ENCODE measurements around the gene SLC25A14. TPM values are rescaled to one million over a fixed set of nuclear protein-coding genes. Genes with fewer than 3 reads are reported as not detected.

The SLC25A14 gene
- total and polyA plus RNA-seq, 2 of the 8 experiments (the other 6 are each of a cell fraction or from before 2014, with no cell fraction given): 9.3 to 14.2 TPM

DNA sequence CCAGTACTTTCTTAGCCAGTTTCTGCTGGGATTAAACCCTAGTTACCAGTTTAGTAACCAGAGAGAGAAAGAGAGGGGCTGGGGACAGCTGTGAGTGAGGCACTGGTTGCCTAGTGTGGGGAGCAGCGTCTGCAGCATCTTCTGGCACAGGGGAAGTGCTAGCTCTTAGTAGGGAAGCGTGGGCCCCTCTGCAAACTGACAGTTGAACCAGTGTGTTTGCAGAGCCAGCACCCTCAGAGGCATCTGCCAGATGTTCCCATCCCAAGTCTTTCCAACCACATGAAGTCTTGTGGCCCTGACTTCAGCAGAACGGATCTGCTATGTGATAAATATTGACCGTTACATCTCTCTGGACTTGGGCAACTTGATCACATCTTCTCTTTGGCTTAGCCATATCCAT lies 77.1 kb downstream of the SLC25A14 start:
- Histone ChIP-seq H3K79me2 (ENCODE audit: control insufficient read depth in 1 of 2, insufficient read depth in 2 of 2, low read length in 2 of 2) (no peaks in the 10 kb centered on the region), H3K23ac (ENCODE audit: insufficient read length) (no peak overlapping the region), H3K4me1 (replicated peaks in 1 of 4; ENCODE audit: control insufficient read depth in 3 of 4, insufficient read depth in 4 of 4, low read length in 3 of 4) (no peaks in the 10 kb centered on the region; a peak in 2 of 7 replicates), H3K4me3 (ENCODE audit: extremely low read depth in 1 of 4, insufficient read depth in 2 of 4, low read depth in 3 of 4, low read length in 4 of 4) (no peak overlapping the region), H3K23me2 (ENCODE audit: low read depth, low read length) (no peaks in the 10 kb centered on the region), H3K9ac (replicated peaks in 1 of 4; ENCODE audit: extremely low read depth in 1 of 4, low read depth in 3 of 4, low read length in 3 of 4) (no peak overlapping the region), H4K8ac (ENCODE audit: extremely low read depth, insufficient read depth, low read length) (no peak overlapping the region), H3K4ac (replicated peaks; ENCODE audit: insufficient read length, low read depth, low read length) (no peak overlapping the region), H3K14ac (ENCODE audit: insufficient read length) (no peak overlapping the region), H2BK15ac (ENCODE audit: low read length) (no peak overlapping the region), H2AK5ac (ENCODE audit: low read depth, low read length) (no peak overlapping the region), H3K79me1 (ENCODE audit: low read depth, low read length) (no peaks in the 10 kb centered on the region), H3K27me3 (replicated peaks in 1 of 4; ENCODE audit: control insufficient read depth in 3 of 4, extremely low read depth in 1 of 4, insufficient read depth in 3 of 4, low read length in 3 of 4) (no peaks in the 10 kb centered on the region), H2BK5ac (ENCODE audit: low read depth, low read length) (no peak overlapping the region), H3K36me3 (ENCODE audit: control insufficient read depth in 2 of 4, insufficient read depth in 4 of 4, low read length in 3 of 4) (peaks cover 0 to 7% (median 2%) of the 10 kb centered on the region in 4 experiments; a peak in 3 of 8 replicates), H2AFZ (ENCODE audit: low read length) (no peak overlapping the region), H2BK120ac (replicated peaks; ENCODE audit: low read depth, low read length) (no peak overlapping the region), H3K4me2 (ENCODE audit: insufficient read depth in 1 of 2, low read depth in 2 of 2, low read length in 2 of 2) (no peak overlapping the region), H3K9me3 (ENCODE audit: insufficient read depth in 2 of 2, low read depth in 1 of 2, low read length in 1 of 2) (no peaks in the 10 kb centered on the region), H2BK20ac (ENCODE audit: low read length) (no peak overlapping the region), H2BK12ac (ENCODE audit: low read depth, low read length) (no peak overlapping the region), H4K91ac (replicated peaks; ENCODE audit: insufficient read length, low read length) (no peak overlapping the region), H3K56ac (replicated peaks; ENCODE audit: insufficient read length, low read depth, low read length) (no peak overlapping the region), H4K5ac (ENCODE audit: insufficient read length, low read depth, low read length) (no peak overlapping the region), H3K18ac (ENCODE audit: extremely low read depth, low read length) (no peak overlapping the region), H4K20me1 (replicated peaks in 1 of 2; ENCODE audit: control insufficient read depth in 1 of 2, insufficient read depth in 2 of 2, low read length in 2 of 2) (no peaks in the 10 kb centered on the region), H3K27ac (ENCODE audit: low read depth, low read length) (no peak overlapping the region)
- no peak for DNase-seq (ENCODE audit: low read depth in 1 of 2, low spot score in 2 of 2)
- ChIA-PET CTCF (ENCODE audit: partially characterized antibody) (interaction anchor here (0.9 kb wide), 1 partner anchor 8 kb away, joined by 4 read pairs; no protein-coding TSS in a partner anchor), POLR2A (ENCODE audit: partially characterized antibody) (no interaction called here)
- WGBS, 2 experiments (ENCODE audit: extremely low coverage in 1 of 2, insufficient coverage in 1 of 2, insufficient read length in 1 of 2, insufficient replicate concordance in 2 of 2, low coverage in 1 of 2, low lambda C conversion rate in 2 of 2, missing lambda C conversion rate in 1 of 2): 100% methylated on average over 2 of the region's 4 CpGs; no CpG with 5 or more reads in 1 of the 2 experiments
- FAIRE-seq: no peak
- TF ChIP-seq NANOG (IDR thresholded peaks at IDR 0.05; ENCODE audit: insufficient read depth, low read depth, low read length, poor library complexity, severe bottlenecking) (no peak), SRF (IDR thresholded peaks at IDR 0.05; ENCODE audit: low read depth, low read length) (no peak), EGR1 (IDR thresholded peaks at IDR 0.05; ENCODE audit: borderline replicate concordance, low read depth, low read length) (no peak), JUN (IDR thresholded peaks at IDR 0.05; ENCODE audit: low read depth, low read length) (no peak), NRF1 (IDR thresholded peaks at IDR 0.05; ENCODE audit: low read depth, low read length) (no peak), TEAD4 (IDR thresholded peaks at IDR 0.05; ENCODE audit: low read depth, low read length) (no peak), CREB1 (IDR thresholded peaks at IDR 0.05) (no peak), BRCA1 (IDR thresholded peaks at IDR 0.05; ENCODE audit: low read depth, low read length) (no peak), TAF1 (IDR thresholded peaks at IDR 0.05; ENCODE audit: low read depth, low read length) (no peak), KDM4A (IDR thresholded peaks at IDR 0.05; ENCODE audit: low read depth, low read length, severe bottlenecking) (no peak), RAD21 (IDR thresholded peaks at IDR 0.05 in 1 of 2, conservative IDR thresholded peaks at IDR 0.05 in 1 of 2; ENCODE audit: low read depth in 2 of 2, low read length in 2 of 2) (no peak), SIRT6 (IDR thresholded peaks at IDR 0.05; ENCODE audit: low read length) (no peak), ASH2L (IDR thresholded peaks at IDR 0.05; ENCODE audit: low read length) (no peak)
